ENCODE results near the gene CSF3.

Gene CSF3

GRCh38 chr17:40018211-40019121 is 3.2 kb downstream of the CSF3 start:
- peak overlapping the region; percentile 15; the same call in 1 of the 2 replicates for H3K4me3 ChIP-seq (replicated peaks; ENCODE audit: low read depth, low read length)
- TF ChIP-seq CTCF (IDR thresholded peaks at IDR 0.05; ENCODE audit: low read depth, low read length, missing control alignments), result no peak
- no peak for DNase-seq (ENCODE audit: extremely low read depth, low read depth)

- peak; percentile 52 for DNase-seq (ENCODE audit: extremely low read depth, low read depth)
- peak overlapping the region; percentile 15; the same call in 1 of the 2 replicates for H3K4me3 ChIP-seq (replicated peaks; ENCODE audit: low read depth, low read length)
- no peak for TF ChIP-seq CTCF (IDR thresholded peaks at IDR 0.05; ENCODE audit: low read depth, low read length, missing control alignments)
Measured at GRCh38 chr17:40019140-40019991, 4.1 kb downstream of the CSF3 start.

- no peak overlapping the region for H3K4me3 ChIP-seq (replicated peaks; ENCODE audit: low read depth, low read length)
- no peak for DNase-seq (ENCODE audit: extremely low read depth, low read depth)
- no peak for TF ChIP-seq CTCF (IDR thresholded peaks at IDR 0.05; ENCODE audit: low read depth, low read length, missing control alignments)
Measured at GRCh38 chr17:40020146-40020545, 4.9 kb downstream of the CSF3 start.

GRCh38 chr17:40021451-40021971 is 6.3 kb downstream of the CSF3 start:
- DNase-seq (ENCODE audit: extremely low read depth, low read depth), result peak; percentile 72
- TF ChIP-seq CTCF (IDR thresholded peaks at IDR 0.05; ENCODE audit: low read depth, low read length, missing control alignments), result no peak
- no peak overlapping the region for H3K4me3 ChIP-seq (replicated peaks; ENCODE audit: low read depth, low read length)

GRCh38 chr17:40022497-40022896 is 7.3 kb downstream of the CSF3 start:
- TF ChIP-seq CTCF (IDR thresholded peaks at IDR 0.05; ENCODE audit: low read depth, low read length, missing control alignments), result no peak
- no peak for DNase-seq (ENCODE audit: extremely low read depth, low read depth)

GRCh38 chr17:40022961-40023541 is 7.8 kb downstream of the CSF3 start:
- TF ChIP-seq CTCF (IDR thresholded peaks at IDR 0.05; ENCODE audit: low read depth, low read length, missing control alignments), result no peak
- H3K4me3 ChIP-seq (replicated peaks; ENCODE audit: low read depth, low read length), result no peak overlapping the region
- no peak for DNase-seq (ENCODE audit: extremely low read depth, low read depth)

More at GRCh38 chr17:40022497-40022896, 7.3 kb downstream of the CSF3 start:
- H3K4me3 ChIP-seq (replicated peaks; ENCODE audit: low read depth, low read length), result no peak overlapping the region

Data from HFF-Myc (cell line).